Coronary artery (tissue), 2 donors: Measurements from ENCODE around the gene CMIP.

Experiments
- DNase-seq: peaks from one replicate; pipeline ENCODE4 v3.0.0-alpha.2; 2017; ENCODE audit warnings: low spot score
- H3K27ac ChIP-seq, 2 donors: fragments of 200-600 bp; sonication (generic); one replicate each; pipeline ENCODE4 v1.5.1; 2016 to 2019
- H3K4me3 ChIP-seq: fragments of 200-600 bp; sonication (generic); 2 replicates; pipeline ENCODE4 v1.5.1; 2016; ENCODE audit warnings: mild to moderate bottlenecking, moderate library complexity
- CTCF ChIP-seq: fragments of 200-600 bp; sonication (generic); IDR thresholded peaks from one replicate; pipeline ENCODE4 v1.5.1; 2019; ENCODE audit warnings: antibody characterized with exemption

Gene CMIP

GRCh38 chr16:81542609-81543570 is 98.3 kb downstream of the CMIP start:
- no peak overlapping the region for H3K4me3 ChIP-seq
- DNase-seq, result no peak
- peak overlapping the region in 1 of 2 donors; percentile 28 for H3K27ac ChIP-seq
- no peak for TF ChIP-seq CTCF

- no peak overlapping the region for H3K27ac ChIP-seq
- no peak for DNase-seq
- no peak for TF ChIP-seq CTCF
- no peak overlapping the region for H3K4me3 ChIP-seq
These were observed 99.0 kb downstream of the CMIP start for GRCh38 chr16:81543571-81543970.

- Histone ChIP-seq H3K4me3 (no peak overlapping the region), H3K27ac (no peak overlapping the region)
- TF ChIP-seq CTCF, result no peak
- DNase-seq, result no peak
These were observed 99.7 kb downstream of the CMIP start for GRCh38 chr16:81544261-81544660.

GRCh38 chr16:81544700-81545271 is 100.2 kb downstream of the CMIP start:
- H3K4me3 ChIP-seq, result no peak overlapping the region
- no peak for TF ChIP-seq CTCF
- no peak overlapping the region for H3K27ac ChIP-seq
- DNase-seq, result no peak

- DNase-seq, result no peak
- no peak for TF ChIP-seq CTCF
- no peak overlapping the region for H3K27ac ChIP-seq
- H3K4me3 ChIP-seq, result no peak overlapping the region
These were observed 101.1 kb downstream of the CMIP start for GRCh38 chr16:81545470-81546250.

- no peak for TF ChIP-seq CTCF
- no peak overlapping the region for H3K27ac ChIP-seq
- DNase-seq, result no peak
These were observed 102.2 kb downstream of the CMIP start for GRCh38 chr16:81546781-81547180.

More at GRCh38 chr16:81546781-81547180, 102.2 kb downstream of the CMIP start:
- no peak overlapping the region for H3K4me3 ChIP-seq
